NCI-H2081 treated with DMSO at 0.1 percent for 48 hours (cell line): ENCODE measurements around the gene EID3.
"Not testable (repeated sequence)": the region's sequence is repeated elsewhere in the genome, so short reads cannot be mapped to it uniquely, and the experiment has no call there.

Source experiments
- DNase-seq: peaks from one replicate; lab custom pipeline; 2025; lab: John Stamatoyannopoulos, UW

The EID3 gene

DNA sequence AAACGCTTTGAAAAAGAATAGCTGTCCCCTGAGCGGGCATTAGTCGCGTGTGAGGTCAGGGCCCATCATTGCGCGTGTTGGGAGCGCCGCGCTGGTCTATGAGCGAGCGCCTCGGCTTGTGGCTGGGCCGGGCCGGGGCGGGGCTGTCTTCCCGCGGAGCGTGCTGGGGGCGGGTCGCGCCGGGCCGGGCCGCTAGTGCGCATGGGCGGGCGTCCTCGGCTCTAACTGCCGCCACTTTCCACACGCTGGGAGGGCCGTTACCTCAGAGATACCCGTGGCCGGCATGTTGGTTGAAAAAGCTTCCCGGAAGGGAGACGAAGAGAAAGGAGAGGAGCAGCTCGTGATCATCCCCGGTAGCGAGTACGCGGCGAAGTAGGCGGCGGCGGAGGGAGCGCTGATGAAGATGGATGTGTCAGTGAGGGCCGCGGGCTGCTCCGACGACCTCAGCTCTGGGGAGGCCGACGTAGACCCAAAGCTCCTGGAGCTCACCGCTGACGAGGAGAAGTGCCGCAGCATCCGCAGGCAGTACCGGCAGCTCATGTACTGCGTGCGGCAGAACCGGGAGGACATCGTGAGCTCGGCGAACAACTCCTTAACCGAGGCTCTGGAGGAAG is at the start of gene EID3:
EID3 (plus strand) TSS at position 202 of the 614 bp plus-strand sequence; CDS start at position 398, 196 bp downstream.
- DNase-seq, result no peak

DNA sequence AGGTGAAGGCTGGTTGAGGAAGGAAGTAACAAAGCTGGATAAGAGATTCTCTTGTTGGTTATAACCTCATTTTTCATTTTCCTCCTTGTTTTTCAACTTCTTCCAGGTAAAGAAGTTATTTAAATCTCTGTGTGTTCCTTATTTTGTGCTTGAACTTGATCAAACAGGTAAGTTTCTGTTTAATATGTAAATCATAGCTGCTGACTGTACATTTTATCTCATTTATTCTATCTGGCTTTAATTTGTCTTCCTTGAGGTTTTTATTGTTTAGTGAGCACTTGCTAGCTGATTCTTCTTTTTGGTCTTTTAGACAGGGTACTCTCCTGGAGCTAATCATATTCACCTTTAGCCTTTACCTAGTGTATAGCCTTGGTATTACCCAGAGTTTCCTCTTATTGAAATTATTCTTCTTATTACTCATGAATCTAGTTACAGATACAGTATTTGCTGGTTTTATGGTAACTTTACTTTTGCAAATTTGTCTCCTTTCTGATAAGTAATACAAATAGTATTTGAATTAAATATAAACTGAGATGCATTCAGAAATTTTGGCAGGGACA is 45.5 kb upstream of the EID3 start:
- DNase-seq, result no peak

DNA sequence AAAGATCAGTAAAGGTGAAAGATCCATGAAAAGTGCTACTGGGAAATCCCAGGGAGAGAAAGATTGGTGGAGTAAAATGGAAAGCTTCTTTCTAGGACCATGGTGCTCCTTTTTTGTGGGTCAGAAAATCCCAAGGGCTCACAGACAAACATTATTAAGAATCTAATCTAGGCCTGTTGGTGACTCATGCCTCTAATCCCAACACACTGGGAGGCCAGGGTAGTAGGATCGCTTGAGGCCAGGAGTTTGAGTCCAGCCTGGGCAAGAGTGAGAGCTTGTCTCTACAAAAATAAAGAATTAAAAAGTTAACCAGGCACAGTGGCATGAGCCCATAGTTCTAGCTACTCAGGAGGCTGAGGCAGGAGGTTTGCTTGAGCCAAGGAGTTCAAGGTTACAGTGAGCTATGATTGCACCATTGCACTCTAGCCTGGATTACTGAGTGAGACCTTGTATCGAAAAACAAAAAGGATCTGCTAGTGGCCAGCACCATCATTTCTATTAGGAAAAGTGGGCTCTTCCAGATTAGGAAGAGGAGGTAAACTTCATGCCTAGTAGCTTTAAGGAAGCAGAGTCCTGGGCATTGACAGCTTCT is 45.0 kb upstream of the EID3 start:
- no peak for DNase-seq

DNA sequence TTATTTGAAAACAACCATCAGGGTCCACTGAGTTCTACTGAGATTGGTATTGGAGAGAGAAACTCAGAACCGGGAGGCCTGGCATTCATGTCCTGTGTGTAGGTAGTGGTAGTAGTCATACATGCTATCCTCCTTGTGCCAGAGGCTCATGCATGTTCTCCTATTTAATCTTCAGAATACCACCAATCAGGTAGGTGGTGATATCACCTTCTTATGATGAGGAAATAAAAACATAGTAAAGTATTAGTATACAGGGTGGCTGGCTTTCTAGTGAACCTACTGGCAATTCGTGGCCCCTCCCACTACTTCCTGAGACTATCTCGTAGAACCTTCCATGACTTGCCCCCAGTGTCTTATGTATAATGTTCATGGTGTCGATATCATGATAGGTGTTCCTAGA is 40.5 kb upstream of the EID3 start:
- DNase-seq, result no peak

DNA sequence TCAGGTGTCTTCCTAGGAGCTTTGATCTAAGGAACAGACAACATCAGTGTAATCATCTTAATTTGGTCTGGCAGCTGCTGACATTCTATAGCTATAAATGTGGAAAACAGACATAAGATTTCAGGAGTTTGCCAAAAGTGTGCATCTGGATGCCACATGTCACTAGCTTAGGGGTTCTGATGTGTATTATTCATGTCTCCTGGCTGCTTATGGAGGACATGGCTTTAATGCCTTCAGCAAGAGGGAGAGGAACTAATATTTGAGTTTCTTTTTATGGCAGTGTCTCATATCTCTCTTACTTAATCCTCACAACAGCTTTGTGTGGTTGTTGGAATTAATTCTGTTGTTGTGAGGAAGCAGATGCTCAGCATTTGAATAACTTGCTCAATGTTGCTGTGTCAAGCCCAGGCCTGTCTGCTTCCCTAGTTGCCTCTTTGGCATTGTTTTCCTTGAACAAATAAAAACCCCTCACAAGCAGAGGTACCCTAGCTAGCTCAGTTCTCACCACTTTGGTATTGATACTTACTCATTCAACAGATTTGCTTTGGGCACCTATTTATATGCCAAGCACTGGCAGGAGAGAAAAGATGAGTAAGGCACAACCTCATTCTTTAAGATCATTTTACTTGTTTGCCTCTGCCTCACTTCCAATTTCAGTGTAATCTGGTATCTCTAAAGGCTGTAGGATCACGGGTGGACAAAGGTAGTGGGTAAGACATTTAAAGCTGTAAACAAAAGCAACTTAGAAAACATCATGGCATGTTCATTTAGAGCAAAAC is 39.8 kb upstream of the EID3 start:
- DNase-seq, result no peak

DNA sequence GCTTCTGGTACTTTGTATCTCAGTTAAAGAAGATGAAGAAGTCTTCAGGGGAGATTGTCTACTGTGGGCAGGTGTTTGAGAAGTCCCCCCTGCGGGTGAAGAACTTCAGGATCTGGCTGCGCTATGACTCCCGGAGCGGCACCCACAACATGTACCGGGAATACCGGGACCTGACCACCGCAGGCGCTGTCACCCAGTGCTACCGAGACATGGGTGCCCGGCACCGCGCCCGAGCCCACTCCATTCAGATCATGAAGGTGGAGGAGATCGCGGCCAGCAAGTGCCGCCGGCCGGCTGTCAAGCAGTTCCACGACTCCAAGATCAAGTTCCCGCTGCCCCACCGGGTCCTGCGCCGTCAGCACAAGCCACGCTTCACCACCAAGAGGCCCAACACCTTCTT is 38.1 kb upstream of the EID3 start:
- DNase-seq, result not testable (repeated sequence)

DNA sequence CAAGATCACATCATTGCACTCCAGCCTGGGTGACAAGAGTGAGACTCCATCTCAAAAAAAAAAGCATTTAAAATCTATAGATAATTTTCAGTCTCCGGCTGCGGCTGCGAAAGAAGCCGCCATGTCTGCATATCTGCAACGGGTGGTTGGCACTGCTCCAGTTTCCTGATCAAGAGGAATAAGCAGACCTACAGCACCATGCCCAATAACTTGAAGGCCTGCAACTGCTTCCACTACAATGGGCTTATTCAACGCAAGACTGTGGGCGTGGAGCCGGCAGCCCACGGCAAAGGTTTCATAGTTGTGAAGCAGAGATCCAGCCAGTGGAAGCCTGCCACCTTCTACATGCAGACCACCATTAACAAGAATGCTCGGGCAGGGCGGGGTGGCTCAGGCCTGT is 30.6 kb upstream of the EID3 start:
- no peak for DNase-seq

DNA sequence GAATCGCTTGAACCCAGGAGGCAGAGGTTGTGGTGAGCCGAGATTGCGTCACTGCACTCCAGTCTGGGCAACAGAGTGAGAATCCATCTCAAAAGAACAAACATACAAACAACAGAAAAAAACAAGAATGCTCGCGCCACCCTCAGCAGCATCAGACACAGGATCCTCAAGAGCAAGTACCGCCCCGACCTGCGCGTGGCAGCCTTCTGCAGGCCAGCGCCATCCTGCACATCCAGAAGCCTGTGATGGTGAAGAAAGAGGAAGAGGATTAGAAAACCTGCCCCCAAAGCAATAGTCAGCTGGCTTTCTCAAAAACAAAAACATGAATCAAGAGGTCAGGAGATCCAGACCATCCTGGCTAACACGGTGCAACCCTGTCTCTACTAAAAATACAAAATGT is 30.0 kb upstream of the EID3 start:
- DNase-seq, result no peak

DNA sequence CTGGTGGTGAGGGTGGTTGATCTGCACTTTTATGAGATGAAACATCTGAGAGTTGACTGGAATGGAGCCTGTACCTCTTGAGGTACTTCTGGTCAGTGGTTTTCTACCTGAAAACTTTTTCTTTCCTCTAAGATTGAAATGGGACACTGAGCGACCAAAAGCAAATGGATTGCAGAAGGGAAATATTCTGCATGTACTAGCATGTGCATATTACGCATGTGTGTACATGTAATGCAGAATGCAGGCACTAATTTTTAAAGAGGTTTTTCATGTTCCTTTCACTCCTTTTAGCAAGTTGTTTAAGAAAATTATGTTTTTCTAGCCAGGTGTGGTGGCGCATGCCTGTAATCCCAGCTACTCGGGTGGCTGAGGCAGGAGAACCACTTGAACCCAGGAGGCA is 28.7 kb upstream of the EID3 start:
- no peak for DNase-seq

DNA sequence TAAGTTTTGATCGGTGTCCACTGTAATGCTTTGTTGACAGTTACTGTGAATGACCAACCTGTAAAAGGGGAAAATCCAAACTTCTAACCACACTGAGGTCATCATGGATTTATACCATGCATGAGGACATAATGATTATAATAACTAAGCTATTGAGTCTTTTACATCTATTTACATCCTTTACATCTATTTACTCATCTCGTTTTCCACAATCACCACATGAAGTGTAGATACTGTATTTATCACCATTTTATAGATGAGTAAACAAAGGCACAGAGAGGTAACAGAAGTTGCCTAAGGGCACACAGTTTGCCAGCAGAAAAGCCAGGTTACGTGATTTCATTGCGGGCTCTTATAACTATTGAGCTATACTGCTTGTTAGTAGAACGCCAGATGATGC is 27.9 kb upstream of the EID3 start:
- no peak for DNase-seq

DNA sequence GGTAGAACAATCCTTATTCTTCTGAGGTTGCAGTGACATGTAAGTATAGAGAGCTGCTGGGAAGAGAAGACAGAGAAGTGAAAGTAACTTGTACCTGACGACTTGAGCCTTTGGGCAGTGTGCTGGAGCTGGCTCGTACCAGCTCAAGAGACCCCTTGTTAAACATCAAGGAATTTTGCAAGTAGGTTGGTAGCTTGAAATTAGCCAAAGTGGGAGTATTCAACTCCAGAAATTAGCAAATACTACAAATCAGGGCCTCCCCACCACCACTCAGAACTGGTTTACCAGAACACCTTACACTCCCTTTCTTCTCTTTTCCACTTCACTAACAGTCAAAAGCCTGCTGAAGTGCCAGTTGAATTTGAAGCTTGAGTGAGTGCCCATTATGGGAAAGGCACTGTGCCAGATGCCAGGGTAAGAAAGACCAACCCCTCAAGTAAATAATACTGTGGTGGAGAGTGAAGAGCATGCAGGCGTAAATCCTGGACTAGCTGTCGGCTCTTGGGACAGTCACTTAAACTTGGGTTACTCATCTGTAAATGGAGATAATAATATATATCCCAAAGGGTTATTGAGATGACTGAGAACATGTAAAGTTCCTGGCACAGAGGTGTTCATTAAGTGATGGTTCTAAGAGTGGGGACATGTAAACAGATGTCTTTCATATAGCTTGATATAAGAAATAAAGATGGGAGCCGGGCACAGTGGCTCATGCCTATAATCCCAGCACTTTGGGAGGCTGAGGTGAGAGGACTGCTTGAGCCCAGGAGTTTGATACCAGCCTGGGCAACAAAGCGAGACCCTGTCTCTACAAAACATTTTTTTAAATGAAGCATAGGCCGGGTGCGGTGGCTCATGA is 27.0 kb upstream of the EID3 start:
- DNase-seq, result no peak

DNA sequence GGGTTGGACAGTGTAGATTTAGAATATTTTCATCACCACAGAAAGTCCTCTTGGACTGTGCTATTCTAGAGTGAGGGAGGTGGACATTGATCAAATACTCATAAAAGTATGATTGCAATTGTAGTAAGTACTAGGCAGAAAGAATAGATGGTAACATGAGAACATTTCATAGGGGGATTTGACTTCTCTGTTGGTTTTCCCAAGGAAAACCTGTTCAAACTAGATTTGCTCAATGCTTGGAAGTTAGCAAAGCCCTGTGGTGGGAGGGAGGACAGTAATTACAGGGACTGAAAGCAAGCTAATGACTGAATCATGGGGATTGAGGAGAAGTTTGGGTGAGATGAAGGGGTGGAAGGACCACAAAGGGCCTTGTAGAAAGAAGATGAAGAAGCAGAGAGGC is 24.4 kb upstream of the EID3 start:
- no peak for DNase-seq

DNA sequence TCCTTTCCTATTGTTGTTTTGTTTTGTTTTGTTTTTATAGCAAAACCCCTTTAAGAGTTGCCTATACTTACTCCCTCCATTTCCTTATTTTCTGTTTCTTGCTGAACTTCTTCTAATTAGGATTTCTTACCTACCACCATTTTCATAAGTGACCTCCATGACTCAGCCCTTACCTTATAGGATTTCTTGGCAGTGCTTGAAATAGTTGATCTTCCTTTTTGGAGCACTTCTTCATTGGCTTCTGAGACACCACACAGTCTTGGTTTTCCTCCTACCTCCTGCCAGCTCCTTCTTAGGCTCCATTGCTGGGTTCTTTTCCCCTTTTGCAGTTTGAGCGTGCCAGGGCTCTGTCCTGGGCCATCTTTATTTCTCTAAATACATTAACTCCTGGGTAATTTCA is 23.4 kb upstream of the EID3 start:
- DNase-seq, result no peak

DNA sequence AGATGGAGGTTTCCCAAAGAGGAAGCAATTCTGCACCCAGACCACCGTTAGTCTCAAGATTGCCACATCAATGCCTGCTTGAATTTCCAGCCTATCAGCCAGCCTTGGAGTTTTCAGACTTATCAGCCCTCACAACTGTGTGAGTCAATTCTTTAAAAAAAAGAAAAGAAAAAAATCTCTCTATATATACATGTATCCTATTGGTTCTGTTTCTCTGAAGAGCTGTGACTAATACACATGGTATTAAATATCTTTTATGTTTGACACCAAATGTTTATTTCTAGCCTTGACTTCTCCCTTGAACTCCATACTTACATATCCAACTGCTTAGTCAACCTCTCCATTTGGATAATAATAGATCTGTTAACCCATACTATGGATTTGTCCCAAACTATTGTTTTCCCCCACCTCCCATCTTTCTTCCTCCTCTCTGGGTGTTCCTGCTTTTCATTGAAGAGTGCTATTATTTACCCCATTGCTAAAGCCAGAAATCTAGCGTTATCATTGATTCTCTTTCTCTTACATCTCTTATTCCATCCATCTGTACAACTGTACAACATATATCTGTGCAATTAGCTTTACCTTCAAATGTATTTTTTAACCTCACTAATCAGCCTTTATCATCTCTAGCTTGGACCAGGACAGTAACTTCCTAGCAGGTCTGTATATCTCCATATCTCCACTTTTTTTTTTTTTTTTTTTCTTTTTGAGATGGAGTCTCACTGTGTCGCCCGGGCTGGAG is 22.7 kb upstream of the EID3 start:
- DNase-seq, result no peak

DNA sequence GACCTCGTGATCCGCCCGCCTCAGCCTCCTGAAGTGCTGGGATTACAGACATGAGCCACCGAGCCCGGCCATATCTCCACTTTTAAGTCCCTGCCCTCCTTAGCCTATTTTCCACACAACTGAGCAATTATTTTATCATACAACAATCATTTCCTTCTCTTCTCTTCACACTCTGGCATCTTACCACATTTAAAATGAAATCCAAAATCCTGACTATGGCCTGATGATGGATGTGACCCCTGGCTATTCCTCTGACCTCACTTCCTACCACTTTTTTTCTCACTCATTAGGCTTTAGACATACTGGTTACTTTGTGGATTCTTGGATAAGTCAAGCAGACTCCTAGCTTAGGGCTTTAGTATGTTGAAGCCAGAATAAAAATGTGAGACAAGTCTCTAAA is 21.9 kb upstream of the EID3 start:
- DNase-seq, result no peak

DNA sequence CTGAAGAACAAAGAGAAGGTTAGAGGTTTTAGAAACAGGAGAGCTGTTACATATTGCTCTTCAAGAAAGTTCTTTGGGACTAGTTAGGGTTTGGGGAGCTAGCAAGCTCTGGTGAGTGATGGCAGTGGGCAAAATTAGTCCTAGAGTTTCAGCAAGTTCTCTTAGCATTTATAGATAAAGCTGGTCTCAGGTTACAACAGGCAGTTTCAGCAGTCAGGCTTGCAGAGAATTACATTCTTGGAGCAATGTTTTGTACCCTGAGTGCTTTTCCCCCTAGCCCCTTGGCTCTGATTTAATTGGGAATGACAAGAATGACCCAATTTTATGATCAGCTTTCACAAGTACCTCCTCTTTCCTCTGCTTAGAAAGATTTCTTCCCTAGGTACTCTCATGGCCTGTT is 21.4 kb upstream of the EID3 start:
- no peak for DNase-seq

DNA sequence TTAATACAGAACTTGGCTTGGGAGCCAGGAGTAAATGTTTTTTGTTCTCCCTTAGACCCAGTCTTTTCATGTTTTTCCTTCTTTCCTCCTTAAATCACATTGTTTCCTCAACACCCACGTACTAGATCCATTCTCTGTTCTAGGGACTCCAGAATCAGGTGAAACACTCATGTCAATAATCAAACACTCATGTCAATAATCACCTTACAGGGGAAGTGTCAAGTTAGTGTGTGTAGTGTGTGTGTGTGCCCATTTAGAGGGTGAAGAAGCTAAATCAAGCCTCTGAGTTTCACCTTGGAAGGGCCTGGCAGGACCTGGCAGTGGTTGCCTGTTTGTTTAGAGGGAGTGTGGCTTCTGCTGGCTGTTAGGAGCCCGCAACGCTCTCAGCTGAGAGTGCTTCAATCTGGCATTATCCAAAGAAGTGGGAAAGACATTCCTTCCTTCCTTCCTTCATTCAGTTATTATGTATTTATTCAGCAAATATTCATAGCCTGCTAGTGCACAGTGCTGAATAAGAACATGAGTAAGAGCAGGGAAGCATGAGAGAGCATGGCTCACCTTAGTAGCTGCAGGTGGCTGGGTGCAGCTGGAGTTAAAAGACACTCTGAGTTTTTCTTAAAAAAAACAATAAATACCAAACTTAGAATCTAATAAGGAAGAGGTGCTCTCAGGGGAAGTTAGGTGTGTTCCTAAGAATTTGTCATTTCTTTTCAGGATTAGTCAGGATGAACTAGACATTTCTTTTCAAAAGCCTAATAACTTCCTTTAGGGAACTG is 17.6 kb upstream of the EID3 start:
- no peak for DNase-seq

DNA sequence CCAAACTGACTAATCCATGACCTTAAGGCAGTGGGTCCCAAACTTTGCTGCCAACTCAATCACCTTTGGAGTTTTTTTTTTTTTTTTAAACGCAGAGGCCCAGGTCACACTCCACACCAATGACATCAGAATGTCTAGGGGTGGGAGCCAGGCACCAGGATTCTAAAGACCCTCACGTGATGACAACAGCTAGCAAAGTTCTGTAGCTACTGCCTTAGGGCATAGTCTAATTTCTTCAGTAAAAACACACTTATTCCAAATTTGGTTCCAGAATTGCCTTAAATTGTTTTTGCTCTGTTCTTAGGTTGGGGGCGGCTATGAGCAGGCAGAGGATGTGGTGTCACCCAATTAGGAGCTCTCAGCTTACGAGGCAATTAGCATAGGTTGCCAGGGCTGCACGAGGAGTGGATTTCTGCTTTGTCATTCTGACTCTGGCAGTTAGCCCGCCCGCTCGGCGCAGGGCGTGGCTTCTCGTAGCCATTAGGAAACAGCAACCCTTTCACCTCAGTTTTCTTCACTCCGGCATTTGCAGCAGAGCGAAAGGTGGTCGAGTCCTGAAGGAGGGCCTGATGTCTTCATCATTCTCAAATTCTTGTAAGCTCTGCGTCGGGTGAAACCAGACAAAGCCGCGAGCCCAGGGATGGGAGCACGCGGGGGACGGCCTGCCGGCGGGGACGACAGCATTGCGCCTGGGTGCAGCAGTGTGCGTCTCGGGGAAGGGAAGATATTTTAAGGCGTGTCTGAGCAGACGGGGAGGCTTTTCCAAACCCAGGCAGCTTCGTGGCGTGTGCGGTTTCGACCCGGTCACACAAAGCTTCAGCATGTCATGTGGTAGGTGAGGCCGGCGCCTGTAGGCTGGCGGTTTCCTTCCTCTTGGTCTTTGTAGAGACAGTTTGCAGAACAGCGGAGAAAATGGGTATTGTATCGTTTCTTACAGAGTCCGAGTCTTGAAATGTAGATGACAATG is 16.7 kb upstream of the EID3 start:
- DNase-seq, result peak; percentile 92

DNA sequence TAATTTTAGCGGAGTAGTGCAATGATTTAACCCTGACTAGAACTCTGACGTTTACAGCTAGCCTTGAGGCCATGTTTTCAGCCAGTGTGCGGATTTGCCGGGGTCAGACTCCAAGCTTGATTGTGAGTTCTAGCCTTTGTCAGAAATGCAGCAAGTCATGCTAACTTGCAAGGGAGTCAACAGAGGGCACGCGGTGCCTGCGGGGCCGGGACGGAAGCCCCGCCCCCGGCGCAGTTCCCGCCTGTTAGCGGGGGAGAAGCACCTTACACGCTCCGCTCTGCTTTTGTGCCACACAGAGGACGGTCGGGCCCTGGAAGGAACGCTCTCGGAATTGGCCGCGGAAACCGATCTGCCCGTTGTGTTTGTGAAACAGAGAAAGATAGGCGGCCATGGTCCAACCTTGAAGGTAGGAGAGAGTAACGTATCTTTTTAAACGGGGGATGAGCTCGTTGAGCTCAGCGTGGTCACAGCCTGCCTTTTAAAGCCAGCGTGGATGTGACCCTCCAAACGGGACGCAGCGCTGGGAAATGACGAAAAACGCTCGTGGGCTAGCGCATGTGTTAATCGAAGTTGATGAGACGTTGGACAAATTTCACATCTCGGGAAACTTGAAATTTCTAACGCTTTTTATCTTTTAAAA is 14.8 kb upstream of the EID3 start:
- peak; percentile 39 for DNase-seq
